RWPE2 (cell line): ENCODE results near the gene RELCH.

Experiments used
- ATAC-seq: fragments of 200-7000 bp; cut with Tn5 transposase; 3 replicates; pipeline ENCODE4 v1.9.1; 2021; ENCODE audit warnings: low read depth
- DNase-seq: peaks from one replicate; pipeline ENCODE4 v3.0.0-alpha.2; 2020; ENCODE audit warnings: low spot score
- H3K27ac ChIP-seq: fragments of 450-650 bp; 2 replicates; pipeline ENCODE4 v1.5.1; 2017; ENCODE audit warnings: mild to moderate bottlenecking; ENCODE audit not compliant: poor library complexity, severe bottlenecking
- H3K27me3 ChIP-seq: fragments of 250-450 bp; sonication (Bioruptor Pico); 2 replicates; pipeline ENCODE4 v1.5.1; 2021; ENCODE audit warnings: mild to moderate bottlenecking, moderate library complexity; ENCODE audit not compliant: insufficient read depth, poor library complexity, severe bottlenecking
- H3K36me3 ChIP-seq: fragments of 250-450 bp; sonication (Bioruptor Pico); 2 replicates; pipeline ENCODE4 v1.5.1; 2020; ENCODE audit warnings: low read depth, mild to moderate bottlenecking, moderate library complexity
- H3K4me1 ChIP-seq: fragments of 250-450 bp; sonication (Bioruptor Pico); 2 replicates; pipeline ENCODE4 v1.5.1; 2021; ENCODE audit warnings: mild to moderate bottlenecking, moderate library complexity; ENCODE audit not compliant: insufficient read depth, poor library complexity, severe bottlenecking
- H3K4me3 ChIP-seq: fragments of 250-450 bp; sonication (Bioruptor Pico); 2 replicates; pipeline ENCODE4 v1.5.1; 2021; ENCODE audit warnings: mild to moderate bottlenecking, moderate library complexity; ENCODE audit not compliant: severe bottlenecking
- H3K9me3 ChIP-seq: fragments of 250-450 bp; sonication (Bioruptor Pico); 2 replicates; pipeline ENCODE4 v1.5.1; 2021; ENCODE audit warnings: mild to moderate bottlenecking, moderate library complexity; ENCODE audit not compliant: severe bottlenecking
- TF ChIP-seq, protein P1 (sequence below): fragments of 450-650 bp; IDR thresholded peaks from one replicate; pipeline ENCODE4 v1.5.1; 2017; ENCODE audit warnings: mild to moderate bottlenecking, moderate library complexity; ENCODE audit not compliant: poor library complexity, severe bottlenecking

RELCH gene

DNA sequence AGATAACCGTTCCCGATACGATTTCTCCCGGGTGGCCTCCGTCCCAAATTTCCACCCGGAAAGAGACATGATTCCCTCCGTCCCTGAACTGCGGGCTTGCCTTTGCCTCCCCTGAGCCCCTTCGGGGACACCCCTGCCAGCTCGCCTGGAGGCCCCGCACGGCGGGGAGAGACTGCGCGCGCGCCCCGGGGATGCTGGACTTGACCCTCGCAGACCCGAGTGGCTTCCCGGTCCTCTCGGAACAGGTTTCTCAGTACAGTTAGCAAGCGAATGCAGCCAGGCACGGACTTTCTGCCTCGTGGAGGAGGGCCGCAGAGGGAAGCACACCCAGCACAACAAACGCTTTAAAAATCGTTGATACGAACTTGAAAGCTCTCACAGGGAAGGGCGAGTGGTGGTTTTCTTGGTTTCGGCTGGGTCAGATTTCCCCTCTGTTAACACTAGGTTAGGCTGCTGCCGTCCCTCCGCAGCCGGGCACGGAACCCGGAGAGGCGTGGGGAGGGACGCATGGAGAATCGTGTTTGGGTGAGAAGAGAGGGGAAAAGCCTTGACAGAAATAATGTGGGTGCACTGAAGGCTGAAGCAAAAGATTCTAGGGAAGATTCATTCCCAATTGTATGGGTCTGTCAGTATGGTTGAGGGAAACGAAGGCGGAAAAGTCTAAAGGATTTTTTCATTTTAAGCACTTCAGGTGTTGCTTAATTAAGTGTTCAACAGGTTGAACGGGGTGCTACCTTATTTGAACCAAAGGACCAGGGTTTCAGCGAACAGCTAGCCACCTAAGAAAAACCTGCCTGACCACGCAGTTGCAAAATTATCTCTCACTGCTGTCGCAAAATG lies 139.0 kb downstream of the RELCH start:
- Histone ChIP-seq H3K27me3 (no peaks in the 10 kb centered on the region), H3K9me3 (no peaks in the 10 kb centered on the region), H3K4me1 (no peaks in the 10 kb centered on the region)

DNA sequence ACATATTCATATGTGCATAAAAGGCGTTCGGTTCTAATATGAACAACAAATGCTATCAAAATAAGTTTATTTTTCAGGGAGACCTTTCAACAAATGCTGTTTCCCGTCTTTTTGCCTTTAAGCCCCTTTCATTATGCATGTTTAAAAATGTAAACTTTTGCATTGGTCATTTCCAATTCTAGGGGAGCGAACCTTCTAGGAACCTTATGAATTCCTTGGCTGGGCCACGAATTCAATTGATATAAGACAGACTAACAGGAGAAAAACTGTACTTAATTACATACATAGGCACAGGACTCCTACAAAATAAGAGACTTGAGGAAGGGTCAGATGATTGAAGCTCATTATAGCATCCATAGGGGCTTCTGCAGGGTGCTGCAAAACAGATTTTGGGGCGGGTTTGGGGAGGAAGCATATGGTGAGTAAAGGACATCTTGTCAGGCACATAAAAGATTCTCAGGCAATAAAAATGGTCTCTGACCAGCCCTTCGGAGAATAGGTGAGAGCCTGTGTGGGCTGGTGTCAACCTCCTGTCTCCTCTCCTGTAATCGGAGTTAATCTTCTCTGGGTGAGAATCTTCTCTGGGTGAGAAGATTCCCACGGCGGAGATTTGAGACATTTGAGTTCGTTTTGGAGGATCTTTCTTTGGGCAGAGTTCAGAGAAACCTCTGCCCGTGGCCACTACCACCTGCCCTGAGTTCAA lies 139.7 kb downstream of the RELCH start:
- Histone ChIP-seq H3K4me3 (no peak overlapping the region), H3K27me3 (no peaks in the 10 kb centered on the region), H3K36me3 (no peaks in the 10 kb centered on the region), H3K27ac (no peak overlapping the region), H3K4me1 (no peaks in the 10 kb centered on the region), H3K9me3 (no peaks in the 10 kb centered on the region)
- ATAC-seq (no peak), DNase-seq (no peak)
- TF ChIP-seq, protein P1, sequence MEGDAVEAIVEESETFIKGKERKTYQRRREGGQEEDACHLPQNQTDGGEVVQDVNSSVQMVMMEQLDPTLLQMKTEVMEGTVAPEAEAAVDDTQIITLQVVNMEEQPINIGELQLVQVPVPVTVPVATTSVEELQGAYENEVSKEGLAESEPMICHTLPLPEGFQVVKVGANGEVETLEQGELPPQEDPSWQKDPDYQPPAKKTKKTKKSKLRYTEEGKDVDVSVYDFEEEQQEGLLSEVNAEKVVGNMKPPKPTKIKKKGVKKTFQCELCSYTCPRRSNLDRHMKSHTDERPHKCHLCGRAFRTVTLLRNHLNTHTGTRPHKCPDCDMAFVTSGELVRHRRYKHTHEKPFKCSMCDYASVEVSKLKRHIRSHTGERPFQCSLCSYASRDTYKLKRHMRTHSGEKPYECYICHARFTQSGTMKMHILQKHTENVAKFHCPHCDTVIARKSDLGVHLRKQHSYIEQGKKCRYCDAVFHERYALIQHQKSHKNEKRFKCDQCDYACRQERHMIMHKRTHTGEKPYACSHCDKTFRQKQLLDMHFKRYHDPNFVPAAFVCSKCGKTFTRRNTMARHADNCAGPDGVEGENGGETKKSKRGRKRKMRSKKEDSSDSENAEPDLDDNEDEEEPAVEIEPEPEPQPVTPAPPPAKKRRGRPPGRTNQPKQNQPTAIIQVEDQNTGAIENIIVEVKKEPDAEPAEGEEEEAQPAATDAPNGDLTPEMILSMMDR = no peak

More for the DNA sequence above, 139.0 kb downstream of the RELCH start:
- no peak overlapping the region for H3K27ac ChIP-seq
- H3K36me3 ChIP-seq = no peaks in the 10 kb centered on the region
- H3K4me3 ChIP-seq = peak overlapping the region; percentile 43
- TF ChIP-seq, protein P1 = no peak
- peak; percentile 40 for ATAC-seq
- DNase-seq = no peak

DNA sequence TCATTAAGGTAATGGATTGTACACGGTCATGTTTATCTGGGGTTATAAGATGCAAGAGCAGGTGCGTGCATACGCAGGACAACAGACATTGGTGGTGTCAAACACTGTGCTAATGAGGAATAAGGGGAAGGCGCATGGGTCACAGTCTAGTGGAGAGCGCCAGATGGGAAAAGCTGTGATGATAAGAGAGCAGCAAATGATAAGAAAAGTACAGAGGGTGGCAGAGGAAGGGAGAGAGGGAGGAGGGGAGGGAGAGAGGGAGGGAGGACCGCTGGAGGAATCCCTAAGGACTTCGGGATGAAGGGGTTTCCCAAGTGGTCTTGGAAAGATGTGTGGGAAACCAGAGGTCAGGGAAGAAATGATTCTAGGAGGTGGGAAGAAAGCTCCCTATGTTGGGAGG lies 140.9 kb downstream of the RELCH start:
- DNase-seq (no peak), ATAC-seq (no peak)
- Histone ChIP-seq H3K27ac (no peak overlapping the region), H3K27me3 (no peaks in the 10 kb centered on the region), H3K9me3 (no peaks in the 10 kb centered on the region), H3K4me1 (no peaks in the 10 kb centered on the region), H3K4me3 (no peak overlapping the region), H3K36me3 (no peaks in the 10 kb centered on the region)
- TF ChIP-seq, protein P1 = no peak

DNA sequence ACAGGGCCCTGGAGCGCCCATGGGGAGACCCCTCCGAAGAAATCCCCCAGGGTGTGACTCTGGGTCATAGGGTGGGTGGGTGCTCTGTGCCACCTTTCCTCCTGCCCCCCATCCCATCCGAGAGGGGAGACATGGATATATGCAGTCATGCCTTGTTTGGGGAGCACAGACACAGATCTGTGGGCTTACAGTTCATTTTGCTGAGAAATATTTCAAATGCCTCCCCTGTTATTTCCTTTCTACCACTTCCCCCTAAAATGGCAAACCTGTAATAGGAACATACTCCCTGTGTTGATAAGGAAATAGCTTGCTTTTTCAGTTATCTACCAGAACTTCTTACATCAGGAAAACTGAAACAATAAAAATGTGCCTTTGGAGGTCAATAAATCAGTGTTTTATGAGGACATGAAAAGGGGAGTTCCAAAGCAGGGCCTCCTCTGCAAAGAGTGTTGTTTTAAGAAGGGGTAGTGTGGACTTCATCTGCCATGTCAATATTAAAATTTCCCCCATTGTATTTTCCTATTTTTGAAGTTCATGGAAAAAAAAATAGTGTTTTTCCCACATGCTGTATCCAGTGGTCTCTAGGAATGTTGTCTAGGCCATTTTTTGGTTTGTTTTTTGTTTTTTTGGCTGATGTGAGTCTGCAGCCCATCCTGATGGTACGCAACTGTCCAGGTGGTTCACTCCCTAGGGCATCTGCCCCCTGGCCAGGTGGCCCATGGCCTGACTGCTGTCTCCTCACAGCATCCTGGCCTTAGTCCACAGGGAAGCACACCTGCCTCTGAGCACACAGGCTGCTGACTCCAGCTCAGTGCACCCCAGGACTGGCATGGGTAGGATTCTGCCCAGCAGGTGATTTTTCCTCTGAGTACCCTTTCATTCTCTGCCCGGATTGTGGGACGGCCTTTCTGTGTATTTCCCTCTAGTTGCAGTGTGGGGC lies 141.8 kb downstream of the RELCH start:
- H3K9me3 ChIP-seq = no peaks in the 10 kb centered on the region
- no peak overlapping the region for H3K27ac ChIP-seq
- H3K36me3 ChIP-seq = no peaks in the 10 kb centered on the region
- no peaks in the 10 kb centered on the region for H3K4me1 ChIP-seq
- DNase-seq (no peak), ATAC-seq (no peak)
- TF ChIP-seq, protein P1 = no peak
- no peak overlapping the region for H3K4me3 ChIP-seq
- no peaks in the 10 kb centered on the region for H3K27me3 ChIP-seq
